SK-N-SH (cell line): ENCODE data around the gene BEND3. TPM values are rescaled to one million over a fixed set of nuclear protein-coding genes. Genes with fewer than 3 reads are reported as not detected.

Source experiments
- CTCF ChIA-PET: fragments of 300-600, 350-600 bp; formaldehyde crosslinking; extraction: SDS; loops from one replicate; lab custom pipeline; 2021; lab: Yijun Ruan, JAX
- POLR2A ChIA-PET: fragments of 350-600 bp; sonication (Branson Sonifier 250); formaldehyde crosslinking; extraction: SDS; loops from one replicate; lab custom pipeline; 2020; ENCODE audit warnings: antibody characterized with exemption, inconsistent platforms; lab: Yijun Ruan, JAX
- DNase-seq: peaks from one replicate; pipeline ENCODE4 v3.0.0; 2012
- H2AFZ ChIP-seq: fragments of 200-600 bp; sonication (generic); 2 replicates; pipeline ENCODE4 v1.8.1; 2016; ENCODE audit warnings: antibody characterized with exemption, mild to moderate bottlenecking, low read depth
- H3F3A ChIP-seq: fragments of 200-600 bp; sonication (generic); replicated peaks from 2 replicates; pipeline ENCODE3; 2016; ENCODE audit warnings: antibody characterized with exemption, mild to moderate bottlenecking; ENCODE audit not compliant: insufficient read depth
- H3K27ac ChIP-seq, 2 experiments: fragments of 200-500 bp in 1 of 2; fragments of 200-600 bp in 1 of 2; sonication (Bioruptor generic) in 1 of 2; sonication (generic), shearing (Covaris generic) in 1 of 2; 2 replicates each; pipeline versions ENCODE4 v1.5.1 to v1.6.1; 2014 to 2016; ENCODE audit warnings: low read depth in 2 of 2, inconsistent platforms in 1 of 2, low read length in 1 of 2, mild to moderate bottlenecking in 1 of 2, mixed read lengths in 1 of 2
- H3K27me3 ChIP-seq: fragments of 200-600 bp; sonication (generic), shearing (Covaris generic); 2 replicates; pipeline ENCODE4 v1.6.1; 2016; ENCODE audit warnings: mixed run types; ENCODE audit not compliant: insufficient read depth
- H3K36me3 ChIP-seq, 2 experiments: fragments of 200-500 bp in 1 of 2; fragments of 200-600 bp in 1 of 2; sonication (Bioruptor generic) in 1 of 2; sonication (generic) in 1 of 2; replicated peaks in 1 of 2; 2 replicates each; pipeline versions ENCODE3 to v1.5.1; 2014 to 2016; ENCODE audit warnings: low read length in 1 of 2, mild to moderate bottlenecking in 1 of 2; ENCODE audit not compliant: insufficient read depth in 2 of 2, control insufficient read depth in 1 of 2
- H3K4me1 ChIP-seq, 2 experiments: fragments of 200-500 bp in 1 of 2; fragments of 200-600 bp in 1 of 2; sonication (Bioruptor generic) in 1 of 2; sonication (generic), shearing (Covaris generic) in 1 of 2; 2 replicates each; pipeline versions ENCODE4 v1.5.1 to v1.6.1; 2014 to 2016; ENCODE audit warnings: low read depth in 1 of 2, low read length in 1 of 2, mixed run types in 1 of 2; ENCODE audit not compliant: insufficient read depth in 2 of 2, control insufficient read depth in 1 of 2
- H3K4me2 ChIP-seq: fragments of 200-600 bp; sonication (generic), shearing (Covaris generic); 2 replicates; pipeline ENCODE4 v1.6.1; 2017; ENCODE audit warnings: mixed run types
- H3K4me3 ChIP-seq, 2 experiments: fragments of 200-500 bp in 1 of 2; fragments of 200-600 bp in 1 of 2; sonication (Bioruptor generic) in 1 of 2; sonication (generic), shearing (Covaris generic) in 1 of 2; 2 replicates each; pipeline versions ENCODE4 v1.5.1 to v1.8.1; 2014 to 2016; ENCODE audit warnings: low read depth in 2 of 2, inconsistent platforms in 1 of 2, low read length in 1 of 2, mild to moderate bottlenecking in 1 of 2, mixed read lengths in 1 of 2, moderate library complexity in 1 of 2
- H3K79me2 ChIP-seq: fragments of 200-600 bp; sonication (generic); 2 replicates; pipeline ENCODE4 v1.8.1; 2017; ENCODE audit warnings: mild to moderate bottlenecking; ENCODE audit not compliant: insufficient read depth
- H3K9ac ChIP-seq: fragments of 200-600 bp; sonication (generic); 2 replicates; pipeline ENCODE4 v1.6.1; 2017; ENCODE audit warnings: mixed run types
- H3K9me2 ChIP-seq: fragments of 200-600 bp; sonication (generic); 2 replicates; pipeline ENCODE4 v1.6.1; 2017; ENCODE audit warnings: mixed run types
- H3K9me3 ChIP-seq: fragments of 200-600 bp; sonication (generic); 2 replicates; pipeline ENCODE4 v1.6.1; 2017; ENCODE audit warnings: mixed run types, mild to moderate bottlenecking, moderate library complexity
- H4K20me1 ChIP-seq: fragments of 200-600 bp; sonication (generic); 2 replicates; pipeline ENCODE4 v1.6.1; 2017; ENCODE audit warnings: mild to moderate bottlenecking, mixed run types; ENCODE audit not compliant: insufficient read depth
- CHD2 ChIP-seq: fragments of 150-350 bp; IDR thresholded peaks from 2 replicates; pipeline ENCODE4 v1.6.1; 2018; ENCODE audit warnings: low read length; ENCODE audit not compliant: partially characterized antibody
- CTCF ChIP-seq: fragments of 200-600 bp; sonication (generic); IDR thresholded peaks from 2 replicates; pipeline ENCODE4 v1.6.1; 2017; ENCODE audit warnings: antibody characterized with exemption, mild to moderate bottlenecking, moderate library complexity
- FOSL2 ChIP-seq: IDR thresholded peaks from 2 replicates; pipeline ENCODE4 v1.4.0; 2012; ENCODE audit warnings: low read depth, mild to moderate bottlenecking, moderate library complexity, borderline replicate concordance
- GABPA ChIP-seq: IDR thresholded peaks from 2 replicates; pipeline ENCODE4 v1.4.0; 2012; ENCODE audit warnings: low read depth, mild to moderate bottlenecking
- IRF3 ChIP-seq: fragments of 150-350 bp; IDR thresholded peaks from 2 replicates; pipeline ENCODE4 v1.6.1; 2016; ENCODE audit warnings: mild to moderate bottlenecking, low read depth, low read length
- JUND ChIP-seq: IDR thresholded peaks from 2 replicates; pipeline ENCODE4 v1.4.0; 2012
- NFIC ChIP-seq: IDR thresholded peaks from 2 replicates; pipeline ENCODE4 v1.4.0; 2012; ENCODE audit warnings: borderline replicate concordance
- RAD21 ChIP-seq: IDR thresholded peaks from 2 replicates; pipeline ENCODE4 v1.6.1; 2012; ENCODE audit warnings: mild to moderate bottlenecking, low read length
- RCOR1 ChIP-seq: fragments of 150-350 bp; IDR thresholded peaks from 2 replicates; pipeline ENCODE4 v1.6.1; 2017; ENCODE audit warnings: antibody characterized with exemption, low read length
- SIN3A ChIP-seq: IDR thresholded peaks from 2 replicates; pipeline ENCODE4 v1.6.1; 2012; ENCODE audit warnings: low read depth, mild to moderate bottlenecking, low read length, moderate library complexity, borderline replicate concordance
- SMC3 ChIP-seq: IDR thresholded peaks from 2 replicates; pipeline ENCODE4 v1.6.1; 2012; ENCODE audit warnings: low read depth, low read length, improper control_type of control experiment
- TCF12 ChIP-seq: IDR thresholded peaks from 2 replicates; pipeline ENCODE4 v1.4.0; 2012
- TEAD4 ChIP-seq: IDR thresholded peaks from 2 replicates; pipeline ENCODE4 v1.4.0; 2012; ENCODE audit warnings: mild to moderate bottlenecking, borderline replicate concordance; ENCODE audit not compliant: insufficient read depth
- YY1 ChIP-seq: IDR thresholded peaks from 2 replicates; pipeline ENCODE4 v1.4.0; 2012; ENCODE audit warnings: low read depth, mild to moderate bottlenecking
- ZBTB33 ChIP-seq: IDR thresholded peaks from 2 replicates; pipeline ENCODE4 v1.4.0; 2012; ENCODE audit warnings: low read depth, borderline replicate concordance
- WGBS: methylation state at CpG from one replicate; pipeline ENCODE4 v1.1.6; 2017; ENCODE audit warnings: low lambda C conversion rate; 5-methylcytosine and 5-hydroxymethylcytosine counted together
- polyA plus RNA-seq, 3 experiments: library from polyadenylated mRNA; depleted of rRNA; stranded (reverse); fragments of >200 nt; gene quantifications; 2 replicates each; pipeline ENCODE4 v1.2.3, GENCODE V29; 2012

BEND3 gene
- polyA plus RNA-seq, 1 of the 3 experiments (the other 2 are of a cell fraction) = 1.0 TPM

- Histone ChIP-seq H2AFZ (no peak overlapping the region), H3K9me3 (no peaks in the 10 kb centered on the region), H3K4me1 (no peaks in the 10 kb centered on the region), H3K36me3 (no peaks in the 10 kb centered on the region), H3K9me2 (no peaks in the 10 kb centered on the region), H3K79me2 (no peaks in the 10 kb centered on the region), H3K27me3 (no peaks in the 10 kb centered on the region), H3K9ac (no peak overlapping the region), H3K27ac (no peak overlapping the region), H3F3A (no peaks in the 10 kb centered on the region), H3K4me2 (no peak overlapping the region), H4K20me1 (no peaks in the 10 kb centered on the region), H3K4me3 (no peak overlapping the region)
- peak; percentile 44 for TF ChIP-seq RAD21
- TF ChIP-seq GABPA = no peak
- 62% methylated on average over 4 of the region's 4 CpGs for WGBS
- CTCF ChIA-PET = interaction anchor here (0.6 to 1.4 kb wide), 4 partner anchors 24 to 103 kb away, joined by 3 to 4 read pairs (median 3); no protein-coding TSS in a partner anchor
- POLR2A ChIA-PET = no interaction called here
- no peak for DNase-seq
These were observed 33.3 kb downstream of the BEND3 start for GRCh38 chr6:107082045-107082444.

GRCh38 chr6:107080036-107080435 lies 35.3 kb downstream of the BEND3 start:
- H3K27ac ChIP-seq = no peak overlapping the region
- no peak overlapping the region for H2AFZ ChIP-seq
- CTCF ChIA-PET = interaction anchor here (0.9 to 1.3 kb wide), 2 partner anchors 10 to 13 kb away, joined by 4 to 5 read pairs; no protein-coding TSS in a partner anchor
- H3F3A ChIP-seq = no peaks in the 10 kb centered on the region
- H3K4me3 ChIP-seq = no peak overlapping the region
- peaks cover 0 to 7% of the 10 kb centered on the region in 2 experiments; a peak in 1 of 4 replicates for H3K4me1 ChIP-seq
- no peak for DNase-seq
- peak; percentile 36; the same call in 1 of the 2 replicates for TF ChIP-seq CTCF
- no peak for TF ChIP-seq ZBTB33
- TF ChIP-seq CHD2 = no peak
- TF ChIP-seq, all 33 proteins: peak for 1
- Histone ChIP-seq H4K20me1 (no peaks in the 10 kb centered on the region), H3K79me2 (no peaks in the 10 kb centered on the region), H3K9me2 (no peaks in the 10 kb centered on the region), H3K9ac (no peak overlapping the region), H3K36me3 (no peaks in the 10 kb centered on the region), H3K4me2 (no peak overlapping the region), H3K27me3 (no peaks in the 10 kb centered on the region), H3K9me3 (no peaks in the 10 kb centered on the region)
- WGBS = 83% methylated on average over 5 of the region's 5 CpGs
- POLR2A ChIA-PET = no interaction called here

- POLR2A ChIA-PET = no interaction called here
- TF ChIP-seq JUND (no peak), SMC3 (no peak), TCF12 (no peak), CTCF (no peak; the same call in 1 of the 2 replicates), FOSL2 (no peak), NFIC (no peak), RCOR1 (no peak), TEAD4 (no peak), GABPA (no peak), IRF3 (no peak), SIN3A (no peak), YY1 (no peak)
These were observed 35.9 kb downstream of the BEND3 start for GRCh38 chr6:107079429-107079828.

More at GRCh38 chr6:107079429-107079828, 35.9 kb downstream of the BEND3 start:
- 54% methylated on average over 4 of the region's 4 CpGs for WGBS
- Histone ChIP-seq H3K9ac (no peak overlapping the region), H3K27me3 (no peaks in the 10 kb centered on the region), H3F3A (no peaks in the 10 kb centered on the region), H2AFZ (no peak overlapping the region), H3K4me2 (no peak overlapping the region), H3K9me3 (no peaks in the 10 kb centered on the region), H3K9me2 (no peaks in the 10 kb centered on the region), H3K36me3 (no peaks in the 10 kb centered on the region), H3K79me2 (no peaks in the 10 kb centered on the region), H4K20me1 (no peaks in the 10 kb centered on the region), H3K4me1 (peaks cover 0 to 7% of the 10 kb centered on the region in 2 experiments; a peak in 1 of 4 replicates), H3K27ac (no peak overlapping the region), H3K4me3 (no peak overlapping the region)
- no peak for DNase-seq
- CTCF ChIA-PET = interaction anchor here (0.9 to 1.3 kb wide), 2 partner anchors 9 to 12 kb away, joined by 4 to 5 read pairs; no protein-coding TSS in a partner anchor
